SK-N-MC (cell line): ENCODE data around the gene CCDC116.

Experiments
- EZH2 ChIP-seq: fragments of 200-600 bp; sonication (generic); IDR thresholded peaks from one replicate; pipeline ENCODE4 v1.6.1; 2017; ENCODE audit warnings: antibody characterized with exemption
- FOXP2 ChIP-seq: optimal IDR thresholded peaks from 2 replicates; pipeline ENCODE3; 2011; ENCODE audit warnings: mild to moderate bottlenecking, moderate library complexity; ENCODE audit not compliant: insufficient read depth; ENCODE audit errors: extremely low read length, control extremely low read depth
- POLR2AphosphoS5 ChIP-seq: IDR thresholded peaks from 2 replicates; pipeline ENCODE4 v1.6.1; 2012; ENCODE audit warnings: mild to moderate bottlenecking, low read depth, low read length, borderline replicate concordance

- no peak for TF ChIP-seq POLR2AphosphoS5
- no peak for TF ChIP-seq EZH2
- TF ChIP-seq FOXP2: no peak
Measured at GRCh38 chr22:21672107-21672629, 39.6 kb downstream of the CCDC116 start.
